OCI-LY1 (cell line): Measurements from ENCODE around the gene RNF144A.

Experiments used
- H2AFZ ChIP-seq: fragments of 200-600 bp; sonication (generic), shearing (Covaris generic); 2 replicates; pipeline ENCODE4 v1.6.0; 2014; ENCODE audit warnings: antibody characterized with exemption, mild to moderate bottlenecking, low read length
- H3F3A ChIP-seq: fragments of 200-600 bp; sonication (generic), shearing (Covaris generic); 2 replicates; pipeline ENCODE4 v1.6.0; 2014; ENCODE audit warnings: mild to moderate bottlenecking, antibody characterized with exemption, low read length, moderate library complexity; ENCODE audit not compliant: insufficient read depth
- H3K27ac ChIP-seq: fragments of 200-600 bp; sonication (generic); 2 replicates; pipeline ENCODE4 v1.5.1; 2014; ENCODE audit warnings: low read length, mixed run types, mild to moderate bottlenecking, low read depth; ENCODE audit not compliant: poor library complexity, severe bottlenecking
- H3K27me3 ChIP-seq: fragments of 200-600 bp; sonication (generic); 2 replicates; pipeline ENCODE4 v1.6.0; 2014; ENCODE audit warnings: antibody characterized with exemption, mild to moderate bottlenecking, low read length, moderate library complexity; ENCODE audit not compliant: insufficient read depth
- H3K36me3 ChIP-seq: fragments of 200-600 bp; sonication (generic); 2 replicates; pipeline ENCODE4 v1.6.1; 2014; ENCODE audit warnings: mild to moderate bottlenecking, antibody characterized with exemption, low read length, moderate library complexity, mixed read lengths; ENCODE audit not compliant: insufficient read depth
- H3K4me1 ChIP-seq: fragments of 200-600 bp; sonication (generic); 2 replicates; pipeline ENCODE4 v1.5.1; 2014; ENCODE audit warnings: mild to moderate bottlenecking, low read length, moderate library complexity; ENCODE audit not compliant: insufficient read depth, severe bottlenecking
- H3K4me2 ChIP-seq: fragments of 200-600 bp; sonication (generic), shearing (Covaris generic); 2 replicates; pipeline ENCODE4 v1.6.1; 2014; ENCODE audit warnings: low read length
- H3K4me3 ChIP-seq: fragments of 200-600 bp; sonication (generic); 2 replicates; pipeline ENCODE4 v1.5.1; 2014; ENCODE audit warnings: low read length, low read depth, mild to moderate bottlenecking, mixed read lengths; ENCODE audit not compliant: poor library complexity, severe bottlenecking
- H3K79me2 ChIP-seq: fragments of 200-600 bp; shearing (Covaris generic); 2 replicates; pipeline ENCODE4 v1.6.1; 2016; ENCODE audit warnings: mixed run types, low read length, mixed read lengths; ENCODE audit not compliant: insufficient read depth
- H3K9ac ChIP-seq: fragments of 200-600 bp; sonication (generic), shearing (Covaris generic); 2 replicates; pipeline ENCODE4 v1.6.1; 2014; ENCODE audit warnings: mild to moderate bottlenecking, low read length, mixed read lengths
- H3K9me2 ChIP-seq: fragments of 200-600 bp; sonication (generic), shearing (Covaris generic); 2 replicates; pipeline ENCODE4 v1.6.1; 2014; ENCODE audit warnings: low read depth, mild to moderate bottlenecking, low read length, mixed read lengths
- H3K9me3 ChIP-seq: fragments of 200-600 bp; shearing (Covaris generic); 2 replicates; pipeline ENCODE4 v1.6.1; 2014; ENCODE audit warnings: low read length, mixed read lengths
- H4K20me1 ChIP-seq: fragments of 200-600 bp; sonication (generic), shearing (Covaris generic); 2 replicates; pipeline ENCODE4 v1.6.0; 2016; ENCODE audit warnings: mild to moderate bottlenecking, low read length; ENCODE audit not compliant: insufficient read depth
- EZH2 ChIP-seq: fragments of 200-600 bp; sonication (generic), shearing (Covaris generic); IDR thresholded peaks from 2 replicates; pipeline ENCODE4 v1.8.0; 2017; ENCODE audit warnings: borderline replicate concordance, mixed run types, mild to moderate bottlenecking, antibody characterized with exemption, low read length, moderate library complexity, mixed read lengths
- TF ChIP-seq, protein P1 (sequence below): fragments of 200-600 bp; sonication (generic), shearing (Covaris generic); IDR thresholded peaks from 2 replicates; pipeline ENCODE4 v1.5.1; 2017; ENCODE audit warnings: mild to moderate bottlenecking, antibody characterized with exemption, low read length, moderate library complexity, mixed read lengths

RNF144A gene

DNA sequence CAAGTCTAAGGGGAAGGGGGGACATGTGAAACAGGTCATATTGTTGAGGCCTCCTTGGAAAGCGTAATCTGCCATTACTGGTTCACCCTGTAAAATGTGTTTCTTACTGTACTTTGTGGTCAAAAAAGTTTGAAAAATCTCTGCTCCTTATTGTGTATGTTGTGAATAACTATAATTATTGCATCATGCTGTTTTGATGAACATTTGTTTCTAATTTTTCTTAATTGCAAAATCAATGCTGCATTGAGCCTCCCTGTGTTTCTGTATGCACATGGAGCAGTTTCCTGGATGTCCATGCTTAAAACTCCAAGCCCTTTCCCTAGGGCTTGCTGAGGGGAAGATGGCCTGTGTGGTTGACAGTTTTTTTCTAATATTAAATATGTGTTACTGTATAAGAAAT, 158.6 kb downstream of the RNF144A start:
- Histone ChIP-seq H4K20me1 (no peaks in the 10 kb centered on the region), H3K4me2 (no peak overlapping the region), H3K9me2 (no peaks in the 10 kb centered on the region), H3K36me3 (no peaks in the 10 kb centered on the region), H3K9ac (no peak overlapping the region), H3K27me3 (no peaks in the 10 kb centered on the region), H3K9me3 (no peaks in the 10 kb centered on the region), H3K4me3 (no peak overlapping the region), H3F3A (no peaks in the 10 kb centered on the region), H2AFZ (no peak overlapping the region), H3K79me2 (no peaks in the 10 kb centered on the region), H3K27ac (no peak overlapping the region), H3K4me1 (no peaks in the 10 kb centered on the region)
- no peak for TF ChIP-seq EZH2
- TF ChIP-seq, protein P1, sequence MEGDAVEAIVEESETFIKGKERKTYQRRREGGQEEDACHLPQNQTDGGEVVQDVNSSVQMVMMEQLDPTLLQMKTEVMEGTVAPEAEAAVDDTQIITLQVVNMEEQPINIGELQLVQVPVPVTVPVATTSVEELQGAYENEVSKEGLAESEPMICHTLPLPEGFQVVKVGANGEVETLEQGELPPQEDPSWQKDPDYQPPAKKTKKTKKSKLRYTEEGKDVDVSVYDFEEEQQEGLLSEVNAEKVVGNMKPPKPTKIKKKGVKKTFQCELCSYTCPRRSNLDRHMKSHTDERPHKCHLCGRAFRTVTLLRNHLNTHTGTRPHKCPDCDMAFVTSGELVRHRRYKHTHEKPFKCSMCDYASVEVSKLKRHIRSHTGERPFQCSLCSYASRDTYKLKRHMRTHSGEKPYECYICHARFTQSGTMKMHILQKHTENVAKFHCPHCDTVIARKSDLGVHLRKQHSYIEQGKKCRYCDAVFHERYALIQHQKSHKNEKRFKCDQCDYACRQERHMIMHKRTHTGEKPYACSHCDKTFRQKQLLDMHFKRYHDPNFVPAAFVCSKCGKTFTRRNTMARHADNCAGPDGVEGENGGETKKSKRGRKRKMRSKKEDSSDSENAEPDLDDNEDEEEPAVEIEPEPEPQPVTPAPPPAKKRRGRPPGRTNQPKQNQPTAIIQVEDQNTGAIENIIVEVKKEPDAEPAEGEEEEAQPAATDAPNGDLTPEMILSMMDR: no peak

DNA sequence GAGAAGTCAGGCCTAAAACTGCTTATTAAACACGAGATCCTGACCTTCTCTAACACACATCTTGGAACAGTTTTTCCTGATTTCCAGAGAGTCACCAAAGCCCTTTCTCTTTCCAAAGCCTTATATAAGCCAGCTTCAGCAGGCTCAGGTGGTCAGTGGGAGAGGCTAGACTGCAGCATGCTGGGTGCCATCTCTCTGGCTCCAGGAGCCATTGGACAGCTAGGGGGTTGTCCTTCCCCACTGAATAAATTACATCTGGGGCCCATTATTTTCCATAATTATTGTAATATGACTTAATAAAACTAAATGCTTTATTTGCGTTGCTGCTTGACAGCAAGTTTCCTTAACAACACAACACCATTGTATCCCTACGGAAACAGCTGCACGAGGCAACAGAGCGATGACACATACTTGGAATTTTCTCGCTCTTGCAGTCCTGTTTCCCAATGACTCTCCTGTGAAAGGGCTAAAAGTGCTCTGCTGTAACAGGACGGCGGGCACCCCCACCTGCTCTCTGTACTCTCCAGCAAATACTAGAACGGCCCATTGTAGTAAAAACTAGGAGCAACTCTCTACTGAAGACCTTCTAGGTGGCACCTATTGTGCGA, 160.6 kb downstream of the RNF144A start:
- Histone ChIP-seq H2AFZ (no peak overlapping the region), H3F3A (no peaks in the 10 kb centered on the region), H3K9ac (no peak overlapping the region), H3K36me3 (no peaks in the 10 kb centered on the region), H3K4me1 (no peaks in the 10 kb centered on the region), H4K20me1 (no peaks in the 10 kb centered on the region), H3K9me2 (no peaks in the 10 kb centered on the region), H3K9me3 (no peaks in the 10 kb centered on the region), H3K27me3 (no peaks in the 10 kb centered on the region), H3K79me2 (no peaks in the 10 kb centered on the region), H3K27ac (no peak overlapping the region), H3K4me3 (no peak overlapping the region), H3K4me2 (no peak overlapping the region)
- no peak for TF ChIP-seq EZH2
- TF ChIP-seq, protein P1: no peak

DNA sequence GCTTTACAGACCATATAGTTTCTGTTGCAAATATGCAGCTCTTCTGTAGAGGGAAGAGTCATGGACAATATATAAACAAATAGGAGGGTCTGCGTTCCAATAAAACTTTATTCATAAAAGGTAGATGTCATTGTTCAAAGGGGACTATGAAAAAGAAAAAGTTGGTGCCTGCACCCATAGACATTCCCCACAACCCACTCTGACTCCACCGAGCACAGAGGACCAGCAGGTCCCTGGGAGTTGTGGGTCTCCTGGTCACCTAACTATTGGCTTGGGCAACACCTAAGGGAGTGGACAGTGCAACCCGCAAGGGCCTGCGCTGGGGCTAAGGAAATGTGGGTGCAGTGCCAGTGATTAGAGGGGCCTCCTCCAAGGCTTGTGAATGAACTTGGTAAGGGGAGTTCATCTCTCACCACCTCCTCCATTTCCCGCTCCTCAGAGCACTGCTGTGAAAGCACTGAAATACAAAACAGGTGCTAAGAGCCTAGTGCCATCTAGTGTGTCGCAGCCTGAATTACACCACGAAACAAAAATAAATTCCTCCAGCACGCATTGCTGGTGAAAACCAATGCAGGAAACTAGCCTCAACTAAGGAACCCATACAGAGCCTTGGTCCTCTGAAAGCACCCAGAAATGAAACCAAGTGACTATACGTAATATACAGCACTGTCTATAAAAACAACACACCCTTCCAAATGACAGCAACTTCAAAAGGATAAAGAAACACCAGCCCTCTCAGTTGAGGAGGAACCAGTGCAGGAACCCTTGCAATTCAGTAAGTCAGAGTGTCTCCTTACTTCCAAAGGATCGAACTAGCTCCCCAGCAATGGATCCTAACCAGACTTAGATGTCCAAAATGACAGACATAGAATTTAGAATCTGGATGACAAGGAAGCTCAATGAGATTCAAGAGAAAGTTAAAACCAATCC, 166.6 kb downstream of the RNF144A start:
- Histone ChIP-seq H3K36me3 (no peaks in the 10 kb centered on the region), H2AFZ (no peak overlapping the region), H3K27ac (no peak overlapping the region), H3K9me3 (no peaks in the 10 kb centered on the region), H3K9ac (no peak overlapping the region), H3K4me3 (no peak overlapping the region), H3K4me1 (no peaks in the 10 kb centered on the region), H3K4me2 (no peak overlapping the region), H3K79me2 (no peaks in the 10 kb centered on the region), H3K27me3 (no peaks in the 10 kb centered on the region), H3K9me2 (no peaks in the 10 kb centered on the region), H3F3A (no peaks in the 10 kb centered on the region), H4K20me1 (no peaks in the 10 kb centered on the region)
- TF ChIP-seq, protein P1: peak; percentile 78
- TF ChIP-seq EZH2: no peak
